Activated T-cell treated with anti-CD3 and anti-CD28 coated beads, Interleukin-2, amount 50 U/mL, for 72 hours (primary cell): ENCODE measurements around the gene QRSL1. TPM values are rescaled to one million over a fixed set of nuclear protein-coding genes. Genes with fewer than 3 reads are reported as not detected.
"Not testable (repeated sequence)": the region's sequence is repeated elsewhere in the genome, so short reads cannot be mapped to it uniquely, and the experiment has no call there.

Experiments
- ATAC-seq, 2 donors: fragments of 150-1000 bp; cut with Tn5 transposase; replicated peaks in 1 of 2; 2 replicates each; pipeline ENCODE4 v1.10.0; 2021; ENCODE audit warnings: moderate library complexity in 2 of 2, mild to moderate bottlenecking in 1 of 2
- DNase-seq, 2 donors: peaks; one replicate each; pipeline ENCODE4 v3.0.0; 2021 to 2022; ENCODE audit warnings: mixed read lengths in 1 of 2
- H3K27ac Mint-ChIP-seq: one replicate; pipeline ENCODE4 v1.8.0; 2022; ENCODE audit warnings: mild to moderate bottlenecking, moderate library complexity, mixed read lengths
- H3K27me3 Mint-ChIP-seq: one replicate; pipeline ENCODE4 v1.8.0; 2022; ENCODE audit warnings: low read depth, mixed read lengths
- H3K36me3 Mint-ChIP-seq, 2 donors: one replicate each; pipeline ENCODE4 v1.8.0; 2022; ENCODE audit warnings: mixed read lengths in 2 of 2, mild to moderate bottlenecking in 1 of 2; ENCODE audit not compliant: insufficient read depth in 2 of 2
- H3K4me1 Mint-ChIP-seq: one replicate; pipeline ENCODE4 v1.8.0; 2022; ENCODE audit warnings: low read depth, mixed read lengths
- H3K4me3 Mint-ChIP-seq, 2 donors: one replicate each; pipeline ENCODE4 v1.8.0; 2022; ENCODE audit warnings: mild to moderate bottlenecking in 2 of 2, mixed read lengths in 2 of 2, moderate library complexity in 2 of 2
- H3K9me3 Mint-ChIP-seq, 2 donors: one replicate each; pipeline ENCODE4 v1.8.0; 2022; ENCODE audit warnings: mixed read lengths in 2 of 2
- total RNA-seq, 2 donors: library from RNA; stranded (reverse); gene quantifications; one replicate each; pipeline ENCODE4 v1.2.3, GENCODE V29; 2022

QRSL1 gene
- total RNA-seq, 2 donors from 2014 or later, result 19.5 to 19.8 TPM

DNA sequence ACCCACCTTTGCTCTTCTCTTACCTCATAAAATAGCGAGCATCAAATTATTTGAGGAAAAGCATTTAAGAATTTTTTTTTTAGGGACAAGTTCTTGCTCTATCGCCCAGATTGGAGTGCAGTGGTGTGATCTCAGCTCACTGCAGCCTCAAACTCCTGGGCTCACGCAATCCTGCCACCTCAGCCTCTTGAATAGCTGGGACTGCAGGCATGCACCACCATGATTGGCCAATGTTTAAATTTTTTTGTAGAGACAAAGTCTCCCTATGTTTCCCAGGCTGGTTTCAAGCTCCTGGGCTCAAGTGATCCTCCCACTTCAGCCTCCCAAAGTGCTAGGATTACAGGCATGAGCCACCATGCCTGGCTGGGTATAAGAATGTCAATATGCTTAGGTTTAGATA lies 71.8 kb downstream of the QRSL1 start:
- H3K27me3 Mint-ChIP-seq, result peaks cover 25% of the 10 kb centered on the region
- not testable (repeated sequence) for ATAC-seq, H3K27ac Mint-ChIP-seq, H3K4me3 Mint-ChIP-seq, H3K9me3 Mint-ChIP-seq, H3K36me3 Mint-ChIP-seq, H3K4me1 Mint-ChIP-seq, DNase-seq

- Mint-ChIP-seq H3K36me3 (no peaks in the 10 kb centered on the region), H3K4me1 (no peaks in the 10 kb centered on the region), H3K4me3 (no peak overlapping the region), H3K9me3 (peaks cover 4 to 6% of the 10 kb centered on the region in 2 donors), H3K27me3 (peaks cover 25% of the 10 kb centered on the region), H3K27ac (no peak overlapping the region)
- ATAC-seq (no peak), DNase-seq (no peak)
Observed at GRCh38 chr6:106702046-106702445, 72.7 kb downstream of the QRSL1 start.

GRCh38 chr6:106702451-106703110 lies 73.2 kb downstream of the QRSL1 start:
- DNase-seq (no peak), ATAC-seq (no peak)
- H3K36me3 Mint-ChIP-seq, result no peaks in the 10 kb centered on the region
- peak overlapping the region; percentile 8 to 25 for H3K4me3 Mint-ChIP-seq
- peaks cover 25% of the 10 kb centered on the region for H3K27me3 Mint-ChIP-seq
- H3K27ac Mint-ChIP-seq, result no peak overlapping the region
- H3K9me3 Mint-ChIP-seq, result peaks cover 4 to 6% of the 10 kb centered on the region in 2 donors
- H3K4me1 Mint-ChIP-seq, result no peaks in the 10 kb centered on the region

- Mint-ChIP-seq H3K27me3 (peaks cover 25% of the 10 kb centered on the region), H3K4me1 (no peaks in the 10 kb centered on the region), H3K4me3 (no peak overlapping the region), H3K9me3 (peaks cover 4 to 6% of the 10 kb centered on the region in 2 donors), H3K36me3 (no peaks in the 10 kb centered on the region), H3K27ac (no peak overlapping the region)
- DNase-seq (no peak), ATAC-seq (no peak)
Observed at GRCh38 chr6:106704327-106704726, 74.9 kb downstream of the QRSL1 start.

GRCh38 chr6:106705156-106705555 lies 75.8 kb downstream of the QRSL1 start:
- Mint-ChIP-seq H3K36me3 (no peaks in the 10 kb centered on the region), H3K9me3 (peaks cover 4 to 6% of the 10 kb centered on the region in 2 donors), H3K4me1 (no peaks in the 10 kb centered on the region), H3K27me3 (peaks cover 25% of the 10 kb centered on the region), H3K4me3 (no peak overlapping the region), H3K27ac (no peak overlapping the region)
- DNase-seq, result no peak
- no peak for ATAC-seq

- ATAC-seq (no peak), DNase-seq (no peak)
- H3K36me3 Mint-ChIP-seq, result no peaks in the 10 kb centered on the region
- H3K4me1 Mint-ChIP-seq, result no peaks in the 10 kb centered on the region
- H3K4me3 Mint-ChIP-seq, result no peak overlapping the region
- H3K27ac Mint-ChIP-seq, result peak overlapping the region; percentile 48
- peaks cover 19% of the 10 kb centered on the region for H3K27me3 Mint-ChIP-seq
- peaks cover 0 to 1% of the 10 kb centered on the region in 2 donors for H3K9me3 Mint-ChIP-seq
Observed at GRCh38 chr6:106710580-106710979, 81.2 kb downstream of the QRSL1 start.

DNA sequence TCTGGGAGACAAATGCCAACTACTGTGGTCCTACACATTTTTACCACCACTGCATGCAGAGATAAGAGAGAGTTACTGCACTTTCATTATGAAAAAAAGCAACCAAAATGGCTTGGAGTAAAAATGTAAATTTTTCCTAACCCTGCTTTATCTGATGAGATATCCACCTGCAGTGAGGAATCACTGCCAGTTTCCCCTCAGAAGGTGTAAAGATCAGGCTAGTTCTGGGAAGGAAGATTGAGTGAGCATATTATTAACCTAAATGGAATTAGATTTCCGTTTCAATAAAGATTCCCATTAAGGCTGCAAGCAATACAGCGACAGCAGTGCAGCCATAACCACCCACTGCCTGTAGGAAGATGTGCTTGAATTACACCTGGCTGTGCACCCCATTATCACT lies 84.9 kb downstream of the QRSL1 start:
- DNase-seq (no peak), ATAC-seq (no peak)
- Mint-ChIP-seq H3K4me1 (no peaks in the 10 kb centered on the region), H3K27ac (no peak overlapping the region), H3K27me3 (peaks cover 19% of the 10 kb centered on the region), H3K4me3 (no peak overlapping the region), H3K36me3 (no peaks in the 10 kb centered on the region), H3K9me3 (no peaks in the 10 kb centered on the region)

- Mint-ChIP-seq H3K27ac (no peak overlapping the region), H3K9me3 (no peaks in the 10 kb centered on the region), H3K27me3 (peaks cover 19% of the 10 kb centered on the region), H3K4me1 (no peaks in the 10 kb centered on the region), H3K4me3 (no peak overlapping the region), H3K36me3 (no peaks in the 10 kb centered on the region)
- DNase-seq, result no peak
- ATAC-seq, result no peak
Observed at GRCh38 chr6:106715922-106716321, 86.5 kb downstream of the QRSL1 start.

- Mint-ChIP-seq H3K27ac (no peak overlapping the region), H3K9me3 (no peaks in the 10 kb centered on the region), H3K27me3 (peaks cover 12% of the 10 kb centered on the region)
Observed at GRCh38 chr6:106716966-106717365, 87.6 kb downstream of the QRSL1 start.

More at GRCh38 chr6:106716966-106717365, 87.6 kb downstream of the QRSL1 start:
- no peaks in the 10 kb centered on the region for H3K4me1 Mint-ChIP-seq
- DNase-seq, result no peak
- no peak overlapping the region for H3K4me3 Mint-ChIP-seq
- H3K36me3 Mint-ChIP-seq, result no peaks in the 10 kb centered on the region
- ATAC-seq, result no peak

Other genes starting within 250 kb of the QRSL1 start
- 10 to 100 TPM in 1 of 2 donors, 1 to 10 TPM in 1; 7.3 to 10.3 TPM for gene RTN4IP1, start 80 bp upstream of the QRSL1 start, total RNA-seq